ENCODE results near the gene OCA2. TPM values are rescaled to one million over a fixed set of nuclear protein-coding genes. Genes with fewer than 3 reads are reported as not detected.

OCA2 gene
- total RNA-seq, 1 experiment from 2014 or later, result 0.31 TPM

- Histone ChIP-seq H2AFZ (ENCODE audit: low read length) (no peak overlapping the region), H3K23me2 (ENCODE audit: insufficient read length, low read depth, low read length, poor library complexity, severe bottlenecking) (no peaks in the 10 kb centered on the region), H2BK15ac (ENCODE audit: low read depth, low read length) (no peak overlapping the region), H3K4me2 (ENCODE audit: insufficient read depth, insufficient read length, low read length) (no peak overlapping the region), H3K27me3 (ENCODE audit: insufficient read depth, low read length) (no peaks in the 10 kb centered on the region), H3K9ac (ENCODE audit: extremely low read depth, insufficient read length, low read length) (no peak overlapping the region), H3K9me3 (ENCODE audit: control insufficient read depth, low read depth, low read length) (no peaks in the 10 kb centered on the region), H3K18ac (ENCODE audit: insufficient read length, low read depth, low read length) (no peak overlapping the region), H3K27ac (ENCODE audit: insufficient read length, low read depth, low read length) (no peak overlapping the region), H2BK5ac (ENCODE audit: insufficient read length, low read length) (no peak overlapping the region), H4K8ac (replicated peaks; ENCODE audit: insufficient read length, low read depth, low read length) (no peak overlapping the region), H4K91ac (ENCODE audit: insufficient read length, low read depth, low read length) (no peak overlapping the region), H4K20me1 (ENCODE audit: control insufficient read depth, insufficient read depth, insufficient read length) (peaks cover 5% of the 10 kb centered on the region), H3K4me1 (ENCODE audit: insufficient read depth, low read length) (no peaks in the 10 kb centered on the region), H3T11ph (ENCODE audit: low read length) (no peak overlapping the region), H3K56ac (ENCODE audit: insufficient read length, low read depth, low read length) (no peak overlapping the region), H2BK12ac (ENCODE audit: insufficient read length, low read depth, low read length) (no peak overlapping the region), H2BK20ac (ENCODE audit: low read depth, low read length, poor library complexity, severe bottlenecking) (no peak overlapping the region), H3K23ac (ENCODE audit: insufficient read length, low read depth, low read length) (no peak overlapping the region), H3K79me2 (ENCODE audit: insufficient read depth, low read length) (no peaks in the 10 kb centered on the region), H4K5ac (ENCODE audit: insufficient read length, low read depth, low read length) (no peak overlapping the region), H3K79me1 (ENCODE audit: insufficient read depth, low read depth, low read length, poor library complexity, severe bottlenecking) (no peaks in the 10 kb centered on the region), H3K14ac (ENCODE audit: insufficient read depth, low read length) (no peak overlapping the region), H2BK120ac (ENCODE audit: low read depth, low read length, poor library complexity, severe bottlenecking) (no peak overlapping the region), H2AK5ac (ENCODE audit: insufficient read length, low read length) (no peak overlapping the region), H3K4ac (ENCODE audit: low read depth, low read length) (no peak overlapping the region)
- H3K9me3 Mint-ChIP-seq, result peaks cover 0 to 4% of the 10 kb centered on the region in 2 experiments; a peak in 2 of 5 replicates
- no peak overlapping the region for H3K4me3 Mint-ChIP-seq
- DNase-seq, result no peak
- H3K27ac Mint-ChIP-seq, result no peak overlapping the region
- H3K4me1 Mint-ChIP-seq, result peaks cover 5% of the 10 kb centered on the region in 2 experiments; a peak in 2 of 4 replicates
- no peak for TF ChIP-seq CTCF (conservative IDR thresholded peaks at IDR 0.05)
- H3K27me3 Mint-ChIP-seq (ENCODE audit: low read depth), result no peaks in the 10 kb centered on the region; the same call in 1 of the 2 replicates
- WGBS (ENCODE audit: extremely low coverage, insufficient read length, low lambda C conversion rate), result no CpG with 5 or more reads among the region's 8 CpGs
- H3K36me3 Mint-ChIP-seq (ENCODE audit: insufficient read depth in 1 of 3, low read depth in 3 of 3), result peaks cover 0 to 6% (median 0%) of the 10 kb centered on the region in 3 experiments; a peak in 3 of 7 replicates
Observed at GRCh38 chr15:27743638-27744037, 355.5 kb downstream of the OCA2 start.

Measured in H9 (cell line).